Activated naive CD4-positive, alpha-beta T cell treated with anti-CD3 and anti-CD28 coated beads, Interleukin-2, amount 10 ng/mL, durations not matched to agents 7 days and 5 days (primary cell): Measurements from ENCODE around the gene SMIM9.

Experiments
- CTCF ChIA-PET: fragments of 350-600 bp; sonication (Branson Sonifier 250); formaldehyde crosslinking; loops from one replicate; lab custom pipeline; 2021; ENCODE audit warnings: antibody characterized with exemption; lab: Charles Lee
- DNase-seq: peaks from one replicate; pipeline ENCODE4 v3.0.0-alpha.2; 2020
- H3K27ac Mint-ChIP-seq: one replicate; pipeline ENCODE4 v1.8.0; 2021; ENCODE audit warnings: mild to moderate bottlenecking, moderate library complexity, mixed read lengths
- H3K27me3 Mint-ChIP-seq: one replicate; pipeline ENCODE4 v1.8.0; 2021; ENCODE audit warnings: mild to moderate bottlenecking, mixed read lengths
- H3K36me3 Mint-ChIP-seq: one replicate; pipeline ENCODE4 v1.8.0; 2021; ENCODE audit warnings: mixed read lengths
- H3K4me1 Mint-ChIP-seq: one replicate; pipeline ENCODE4 v1.8.0; 2021; ENCODE audit warnings: mixed read lengths
- H3K4me3 Mint-ChIP-seq: one replicate; pipeline ENCODE4 v1.8.0; 2021; ENCODE audit warnings: mild to moderate bottlenecking, moderate library complexity, mixed read lengths
- H3K9me3 Mint-ChIP-seq: one replicate; pipeline ENCODE4 v1.8.0; 2021; ENCODE audit warnings: mixed read lengths

The SMIM9 gene

DNA sequence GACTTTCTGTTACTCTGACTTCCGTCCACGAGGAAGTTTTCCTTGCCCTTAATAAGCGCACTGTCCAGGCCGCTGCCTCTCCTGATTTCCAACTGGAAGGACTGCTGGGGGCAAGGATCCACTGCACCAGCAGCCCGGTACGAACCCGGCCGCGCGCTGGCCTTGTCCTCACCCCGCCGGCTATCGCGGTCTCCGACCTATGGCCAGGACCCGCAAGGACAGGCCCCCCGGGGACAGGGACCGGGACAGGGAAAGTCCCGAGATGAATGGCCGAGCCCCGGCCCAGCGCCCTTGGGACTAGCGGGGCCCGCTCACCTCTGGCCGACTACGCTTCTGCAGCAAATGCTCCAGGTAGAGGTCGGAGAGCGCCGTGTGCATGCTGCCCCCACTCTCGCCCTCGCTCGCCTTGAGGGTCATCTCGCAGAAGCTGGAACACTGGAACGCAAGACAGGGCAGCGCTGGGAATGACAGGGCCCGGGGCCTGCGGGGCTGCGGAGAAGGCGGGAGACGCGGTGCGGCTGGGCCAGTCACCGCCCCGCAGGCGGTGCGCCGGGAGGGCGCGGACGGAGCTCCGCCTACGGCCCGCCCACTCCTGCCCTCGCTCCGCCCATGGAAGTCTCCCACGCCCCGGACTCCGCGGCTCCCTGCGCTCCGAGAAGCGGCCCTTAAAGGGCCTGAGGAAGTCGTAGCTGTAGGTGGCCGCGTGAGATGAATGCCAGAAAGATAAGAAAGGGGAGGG lies 29.3 kb downstream of the SMIM9 start, which contains the start of gene MPP1:
Gene MPP1, minus strand, starts transcription at position 529 of the 739 bp plus-strand sequence. Its CDS starts 112 bp downstream, at position 417.
- Mint-ChIP-seq H3K36me3 (no peaks in the 10 kb centered on the region), H3K4me3 (peak within 1 kb of the TSS; percentile 76), H3K4me1 (peaks cover 56% of the 10 kb centered on the region), H3K9me3 (peaks cover 5% of the 10 kb centered on the region), H3K27me3 (peaks cover 9% of the 10 kb centered on the region), H3K27ac (peak within 1 kb of the TSS; percentile 66)
- CTCF ChIA-PET: interaction anchor here (0.6 to 1.0 kb wide), 2 partner anchors 57 to 750 kb away, joined by 3 to 5 read pairs; no protein-coding TSS in a partner anchor
- DNase-seq: peak; percentile 80

DNA sequence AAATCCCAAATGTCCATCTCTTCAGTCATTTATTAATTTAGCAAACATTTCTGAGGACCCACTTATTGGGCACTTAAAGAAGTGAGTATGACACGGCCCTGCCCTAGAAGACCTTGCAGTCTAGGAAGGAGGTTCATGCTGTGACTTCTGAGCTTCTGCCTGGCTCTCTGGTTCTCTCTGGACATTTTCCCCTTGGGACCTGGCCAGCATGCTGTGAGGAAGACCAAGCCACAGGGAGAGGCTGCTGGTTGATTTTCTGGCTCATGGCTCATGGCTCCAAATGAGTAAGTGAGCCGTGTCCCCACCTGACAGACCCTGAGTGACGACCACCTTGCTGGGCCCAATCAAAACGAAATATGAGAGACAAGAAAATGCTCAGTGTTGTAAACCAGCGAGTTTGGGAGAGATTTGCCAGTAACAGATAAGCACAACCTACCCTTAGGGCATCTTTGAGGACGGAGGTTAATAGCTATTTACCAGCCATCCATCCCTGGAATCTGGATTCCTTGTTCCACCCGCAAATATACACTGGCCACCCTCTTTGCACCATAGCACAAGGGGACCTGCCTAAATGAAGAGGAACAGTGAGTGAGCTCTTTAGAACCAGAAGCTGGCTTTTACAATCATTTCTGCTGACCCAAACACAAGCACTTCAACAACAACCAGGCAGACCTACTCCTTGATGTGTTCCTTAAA lies 30.1 kb downstream of the SMIM9 start:
- DNase-seq: no peak
- Mint-ChIP-seq H3K27ac (peak overlapping the region; percentile 66), H3K27me3 (peaks cover 9% of the 10 kb centered on the region), H3K36me3 (no peaks in the 10 kb centered on the region), H3K4me1 (peaks cover 57% of the 10 kb centered on the region), H3K4me3 (peak overlapping the region; percentile 76), H3K9me3 (peaks cover 5% of the 10 kb centered on the region)
- CTCF ChIA-PET: interaction anchor here (0.9 kb wide), 1 partner anchor 56 kb away, joined by 3 read pairs; no protein-coding TSS in a partner anchor

DNA sequence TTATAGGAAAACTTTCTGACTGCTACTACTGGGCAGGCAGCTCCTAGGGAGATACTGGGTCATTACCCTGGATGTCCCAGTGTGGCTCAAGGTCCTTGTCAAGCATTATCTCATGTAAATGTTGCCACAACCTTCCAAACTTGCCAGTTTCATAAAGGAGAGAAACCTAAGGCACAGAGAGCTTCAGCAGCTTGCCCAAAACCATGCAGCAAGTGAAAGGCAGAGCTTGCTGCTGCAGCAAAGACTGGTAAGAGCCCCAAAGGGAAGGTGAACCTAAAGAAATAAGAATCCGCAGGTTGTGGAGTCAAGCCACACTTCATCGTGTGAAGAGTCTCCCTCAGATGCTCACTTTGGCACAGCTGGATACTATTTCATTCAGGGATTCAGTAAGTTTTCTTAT lies 31.5 kb downstream of the SMIM9 start:
- Mint-ChIP-seq H3K4me1 (peaks cover 68% of the 10 kb centered on the region), H3K9me3 (peaks cover 5% of the 10 kb centered on the region), H3K27ac (peak overlapping the region; percentile 80), H3K27me3 (peaks cover 9% of the 10 kb centered on the region), H3K36me3 (no peaks in the 10 kb centered on the region), H3K4me3 (peak overlapping the region; percentile 76)
- no peak for DNase-seq
- CTCF ChIA-PET: no interaction called here

DNA sequence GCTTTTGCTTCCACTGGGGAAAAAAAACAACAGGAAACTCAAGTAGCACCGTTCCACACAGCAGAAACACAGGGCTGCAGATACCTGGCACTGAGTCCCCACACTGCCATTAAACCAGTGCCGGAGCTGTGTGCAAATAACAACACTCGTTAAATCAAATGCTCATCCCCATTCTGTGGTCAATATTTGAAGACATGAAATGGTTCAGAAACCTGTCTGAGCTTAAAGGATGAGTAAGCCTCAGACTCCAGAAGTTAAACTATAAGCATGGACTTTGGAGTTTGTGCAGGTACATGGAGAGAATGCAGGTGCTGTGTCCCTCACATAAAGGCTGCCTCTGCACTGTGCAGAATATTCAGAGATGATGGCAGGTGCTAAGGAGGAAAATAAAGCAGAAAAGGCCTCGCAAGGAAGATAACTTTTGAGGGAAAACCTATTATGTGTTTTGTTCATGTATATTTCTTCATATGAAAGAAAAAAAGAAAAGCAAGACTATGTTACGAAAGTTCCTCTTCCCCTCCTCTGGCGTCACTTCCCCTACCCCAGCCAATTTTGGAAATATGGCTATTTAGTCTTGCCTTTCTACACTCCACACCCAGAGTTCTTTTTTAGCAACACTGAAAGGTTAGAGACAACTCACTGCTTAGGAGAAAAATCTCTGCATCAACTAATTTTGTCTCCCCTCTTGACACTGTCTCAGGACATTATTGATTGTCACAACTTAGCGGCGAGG lies 33.8 kb downstream of the SMIM9 start:
- DNase-seq: no peak
- CTCF ChIA-PET: no interaction called here
- Mint-ChIP-seq H3K27ac (peak overlapping the region; percentile 88), H3K4me1 (peaks cover 79% of the 10 kb centered on the region), H3K27me3 (peaks cover 4% of the 10 kb centered on the region), H3K9me3 (no peaks in the 10 kb centered on the region), H3K4me3 (peak overlapping the region; percentile 52), H3K36me3 (peaks cover 3% of the 10 kb centered on the region)

DNA sequence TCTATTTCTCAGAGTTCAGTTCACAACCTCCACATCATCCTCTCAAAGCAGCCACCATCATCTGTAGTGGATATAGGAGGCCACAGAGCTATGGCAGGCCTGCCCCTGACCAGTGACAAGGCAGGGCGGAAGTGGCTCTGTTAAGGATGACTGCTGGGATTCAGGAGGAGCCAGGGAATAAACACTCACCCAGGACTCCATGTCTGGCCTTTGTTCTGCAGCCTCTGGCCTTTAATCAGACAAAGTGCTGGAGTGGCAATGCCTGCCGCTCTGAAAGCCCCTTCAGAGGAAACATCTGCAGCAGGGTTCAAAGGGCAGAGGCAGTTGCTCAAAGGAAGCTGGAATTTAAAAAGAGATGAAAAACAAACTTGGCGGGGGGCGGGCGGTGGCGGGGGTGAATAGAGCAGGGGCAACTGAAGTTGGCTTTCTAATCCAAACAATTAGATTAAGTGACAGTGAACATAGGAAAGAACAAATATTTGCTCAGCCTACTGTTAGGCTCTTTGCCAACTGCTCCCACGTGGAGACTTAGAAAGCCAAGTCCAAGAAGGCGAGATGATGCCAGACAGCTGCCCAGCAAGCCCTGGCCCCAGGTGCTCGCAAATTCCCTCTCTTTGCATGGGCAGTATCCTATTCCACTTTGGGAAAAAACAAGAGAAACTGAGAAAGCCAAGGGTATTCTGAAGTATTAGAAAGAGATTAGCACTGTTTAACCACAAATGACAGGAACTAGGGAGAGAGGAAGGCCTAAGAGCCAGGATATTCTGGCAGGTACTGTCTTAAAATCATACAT lies 34.7 kb downstream of the SMIM9 start:
- no peaks in the 10 kb centered on the region for H3K27me3 Mint-ChIP-seq
- peaks cover 3% of the 10 kb centered on the region for H3K36me3 Mint-ChIP-seq
- peaks cover 81% of the 10 kb centered on the region for H3K4me1 Mint-ChIP-seq
- CTCF ChIA-PET: no interaction called here
- DNase-seq: no peak
- no peaks in the 10 kb centered on the region for H3K9me3 Mint-ChIP-seq
- H3K27ac Mint-ChIP-seq: peak overlapping the region; percentile 88
- H3K4me3 Mint-ChIP-seq: peak overlapping the region; percentile 19

DNA sequence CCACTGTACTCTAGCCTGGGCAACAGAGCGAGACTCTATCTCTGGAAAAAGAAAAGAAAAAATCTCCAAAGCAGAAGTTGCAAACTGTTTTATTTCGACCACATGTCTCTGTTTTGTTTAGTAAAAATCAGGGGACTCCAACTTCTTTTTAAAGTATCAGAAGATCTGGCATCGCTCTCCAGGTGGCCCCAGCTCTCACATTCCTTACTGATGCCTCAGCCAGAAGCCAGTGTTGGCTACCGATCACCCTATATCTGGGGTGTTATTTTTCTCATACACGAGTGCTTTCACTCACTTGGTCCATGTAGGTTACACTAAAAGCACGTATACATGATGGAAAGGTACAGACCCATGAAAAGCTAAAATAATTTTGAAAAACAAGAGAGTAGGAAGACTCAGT lies 37.5 kb downstream of the SMIM9 start:
- no peak for DNase-seq
- Mint-ChIP-seq H3K27me3 (no peaks in the 10 kb centered on the region), H3K36me3 (peaks cover 6% of the 10 kb centered on the region), H3K9me3 (no peaks in the 10 kb centered on the region), H3K4me1 (peaks cover 60% of the 10 kb centered on the region), H3K27ac (no peak overlapping the region), H3K4me3 (no peak overlapping the region)
- CTCF ChIA-PET: no interaction called here

DNA sequence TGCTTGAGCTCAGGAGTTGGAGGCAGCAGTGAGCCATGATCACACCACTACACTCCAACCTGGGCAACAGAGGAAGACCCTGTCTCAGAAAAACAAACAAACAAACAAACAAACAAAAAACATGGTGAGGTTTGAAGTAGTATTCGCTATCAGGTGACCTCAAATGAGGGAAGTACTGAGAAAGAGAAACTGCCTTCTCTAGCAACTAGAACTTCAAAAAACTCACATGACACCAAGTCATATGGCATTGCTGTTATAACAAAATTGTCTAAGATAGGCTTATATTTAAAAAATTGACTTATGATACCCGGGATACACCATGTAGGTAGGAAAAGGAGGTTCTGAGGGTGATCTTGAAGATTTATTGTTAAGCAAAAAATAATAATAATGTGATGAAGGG lies 39.4 kb downstream of the SMIM9 start:
- CTCF ChIA-PET: interaction anchor here (0.6 kb wide), 1 partner anchor 122 kb away, joined by 3 read pairs; no protein-coding TSS in a partner anchor
- peaks cover 16% of the 10 kb centered on the region for H3K36me3 Mint-ChIP-seq
- H3K4me1 Mint-ChIP-seq: peaks cover 44% of the 10 kb centered on the region
- no peaks in the 10 kb centered on the region for H3K27me3 Mint-ChIP-seq
- H3K27ac Mint-ChIP-seq: no peak overlapping the region
- H3K9me3 Mint-ChIP-seq: no peaks in the 10 kb centered on the region
- H3K4me3 Mint-ChIP-seq: no peak overlapping the region
- no peak for DNase-seq

DNA sequence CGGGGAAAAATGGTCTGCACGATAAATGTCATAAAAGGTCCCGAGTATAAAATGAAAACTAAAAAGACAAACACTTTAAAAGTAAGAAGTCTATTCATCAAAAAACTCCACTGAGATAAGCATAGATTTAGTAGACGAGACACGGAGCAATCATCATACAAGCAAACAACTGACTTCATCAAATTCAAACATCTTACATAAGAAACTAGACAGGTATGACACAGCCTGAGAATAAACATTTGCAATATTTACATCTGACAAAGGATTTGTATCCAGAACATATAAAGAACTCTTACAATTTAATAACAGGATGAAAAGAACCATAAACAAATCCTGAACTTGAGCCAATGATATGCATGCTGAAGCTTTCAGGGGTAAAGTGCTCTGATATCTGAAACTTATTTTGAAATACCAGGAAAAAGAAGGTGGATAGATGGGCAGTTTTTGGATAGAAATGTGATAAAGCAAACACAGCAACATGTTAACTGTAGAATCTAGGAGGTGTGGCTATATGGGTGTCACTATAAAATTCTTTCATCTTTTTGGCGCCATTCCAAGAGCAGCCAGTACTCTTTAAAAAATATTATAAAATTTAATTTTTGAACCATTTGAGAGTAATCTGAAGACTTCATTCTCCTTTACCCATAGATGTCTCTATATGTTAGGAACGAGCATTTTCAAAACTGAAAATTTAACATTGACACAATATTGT lies 41.2 kb downstream of the SMIM9 start:
- H3K36me3 Mint-ChIP-seq: peaks cover 21% of the 10 kb centered on the region
- DNase-seq: no peak
- no peaks in the 10 kb centered on the region for H3K9me3 Mint-ChIP-seq
- H3K27me3 Mint-ChIP-seq: no peaks in the 10 kb centered on the region
- H3K27ac Mint-ChIP-seq: no peak overlapping the region
- H3K4me3 Mint-ChIP-seq: no peak overlapping the region
- H3K4me1 Mint-ChIP-seq: peaks cover 29% of the 10 kb centered on the region
- CTCF ChIA-PET: no interaction called here

DNA sequence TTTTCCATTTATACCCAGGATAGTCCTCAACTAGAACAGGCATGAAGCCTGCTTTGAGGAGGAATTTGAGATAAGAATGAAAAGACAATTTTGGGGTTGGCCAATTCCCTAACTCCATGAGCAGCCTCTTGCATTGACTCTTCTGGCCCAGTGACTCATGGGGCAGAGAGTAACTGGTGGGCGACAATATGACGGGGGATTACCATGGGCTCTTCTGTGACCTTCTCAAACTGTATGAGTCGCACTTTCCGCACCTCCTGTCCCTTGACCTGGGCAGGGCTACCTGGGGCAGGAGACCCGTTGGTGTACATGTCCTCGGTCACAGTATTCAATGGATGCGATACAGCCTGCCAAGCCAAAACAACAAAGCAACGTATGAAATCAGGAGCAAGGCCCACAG lies 42.5 kb downstream of the SMIM9 start:
- Mint-ChIP-seq H3K36me3 (peaks cover 23% of the 10 kb centered on the region), H3K4me3 (no peak overlapping the region), H3K9me3 (no peaks in the 10 kb centered on the region), H3K27ac (no peak overlapping the region), H3K4me1 (peaks cover 18% of the 10 kb centered on the region), H3K27me3 (no peaks in the 10 kb centered on the region)
- no peak for DNase-seq
- CTCF ChIA-PET: no interaction called here

DNA sequence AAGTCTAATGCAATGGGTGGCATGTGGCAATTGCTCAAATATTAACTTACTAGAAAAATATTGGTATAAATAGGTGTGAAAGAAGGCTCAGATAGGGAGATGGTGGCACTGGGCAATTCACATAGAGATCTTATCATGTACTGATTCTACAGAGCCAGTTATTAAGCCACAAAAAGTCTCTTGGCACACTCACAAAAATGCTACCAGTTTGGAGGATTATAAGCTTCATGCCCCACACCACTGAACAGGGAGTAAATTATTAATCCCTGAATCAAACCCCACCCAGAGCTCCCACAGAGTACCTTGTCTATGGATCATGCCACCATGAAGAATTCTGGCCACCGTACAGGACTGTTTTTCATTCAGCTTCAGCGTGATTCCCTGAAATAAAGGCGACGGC lies 43.0 kb downstream of the SMIM9 start:
- H3K4me1 Mint-ChIP-seq: peaks cover 14% of the 10 kb centered on the region
- no peak overlapping the region for H3K27ac Mint-ChIP-seq
- no peaks in the 10 kb centered on the region for H3K9me3 Mint-ChIP-seq
- peaks cover 24% of the 10 kb centered on the region for H3K36me3 Mint-ChIP-seq
- CTCF ChIA-PET: no interaction called here
- no peaks in the 10 kb centered on the region for H3K27me3 Mint-ChIP-seq
- H3K4me3 Mint-ChIP-seq: no peak overlapping the region
- DNase-seq: no peak

DNA sequence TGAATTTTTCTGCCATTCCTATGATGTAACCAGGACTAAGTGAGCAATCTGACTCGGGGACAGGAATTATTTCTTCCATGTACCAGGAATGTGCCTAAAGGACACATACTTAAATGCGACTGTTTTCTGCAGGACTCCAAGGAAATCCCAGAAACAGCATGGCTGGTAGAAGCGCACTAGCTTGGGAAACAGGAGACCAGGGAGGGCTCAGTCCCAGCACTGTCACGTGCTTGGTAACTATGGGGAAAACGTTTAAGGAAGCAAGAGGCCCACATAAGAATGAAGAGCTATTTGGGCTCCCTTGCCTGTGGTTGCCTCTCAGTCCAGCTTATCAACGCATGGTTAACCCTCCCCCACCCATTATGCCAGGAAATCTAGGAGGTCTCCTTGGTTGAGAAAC lies 48.7 kb downstream of the SMIM9 start:
- DNase-seq: no peak
- Mint-ChIP-seq H3K9me3 (no peaks in the 10 kb centered on the region), H3K4me3 (no peak overlapping the region), H3K4me1 (peaks cover 35% of the 10 kb centered on the region), H3K27me3 (no peaks in the 10 kb centered on the region), H3K27ac (no peak overlapping the region), H3K36me3 (peaks cover 45% of the 10 kb centered on the region)
- CTCF ChIA-PET: no interaction called here

DNA sequence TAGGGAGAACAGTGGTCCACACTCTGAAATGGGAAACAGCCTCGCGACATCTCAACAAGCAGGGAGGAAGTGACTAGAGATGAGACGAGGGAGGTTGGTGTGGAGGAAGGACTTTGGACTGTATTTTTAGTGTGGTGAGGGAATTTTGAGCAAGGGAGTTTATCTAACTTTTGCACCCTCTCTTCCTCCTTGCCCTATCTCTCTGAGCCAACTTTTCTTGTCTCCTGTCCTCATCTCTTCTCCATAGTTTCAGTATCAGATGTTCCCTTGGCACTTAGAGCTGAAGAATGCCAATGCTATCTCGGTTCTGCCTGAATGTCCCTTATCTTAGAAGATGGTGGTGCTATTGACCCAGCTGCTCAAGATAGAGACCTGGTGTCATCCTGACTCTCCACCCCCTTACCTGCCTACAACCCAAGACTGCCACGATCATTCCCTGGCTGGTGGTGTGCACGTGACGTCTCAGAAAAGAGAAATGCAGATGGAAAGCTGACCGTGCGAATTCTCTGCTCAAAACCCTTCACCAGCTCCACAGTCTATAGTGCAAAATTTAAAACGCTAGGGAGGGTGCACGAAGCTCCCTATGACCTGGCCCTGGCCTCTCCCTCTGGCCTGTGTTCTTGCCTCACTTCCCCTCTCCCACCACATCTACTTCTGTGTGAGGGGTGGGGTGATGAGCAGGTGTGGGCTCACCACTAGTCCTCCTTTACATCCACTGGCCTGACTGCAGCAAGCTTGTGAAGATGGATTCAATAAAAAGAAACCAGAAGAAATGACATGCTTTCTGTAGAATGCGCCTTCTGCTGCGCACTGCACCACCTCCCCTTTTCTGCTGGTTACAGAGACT lies 50.1 kb downstream of the SMIM9 start:
- peaks cover 39% of the 10 kb centered on the region for H3K36me3 Mint-ChIP-seq
- H3K27ac Mint-ChIP-seq: peak overlapping the region; percentile 75
- H3K9me3 Mint-ChIP-seq: no peaks in the 10 kb centered on the region
- peak overlapping the region; percentile 46 for H3K4me3 Mint-ChIP-seq
- H3K27me3 Mint-ChIP-seq: no peaks in the 10 kb centered on the region
- DNase-seq: no peak
- CTCF ChIA-PET: no interaction called here
- H3K4me1 Mint-ChIP-seq: peaks cover 35% of the 10 kb centered on the region
